SIG-M5 treated with dmso at 0.1 percent for 504 hours (cell line): Measurements from ENCODE around the gene C1orf53.
"Not testable (repeated sequence)": the region's sequence is repeated elsewhere in the genome, so short reads cannot be mapped to it uniquely, and the experiment has no call there.

Source experiments
- DNase-seq: peaks from one replicate; lab custom pipeline; 2025; ENCODE audit not compliant: unreplicated experiment; lab: John Stamatoyannopoulos, UW

Gene C1orf53

DNA sequence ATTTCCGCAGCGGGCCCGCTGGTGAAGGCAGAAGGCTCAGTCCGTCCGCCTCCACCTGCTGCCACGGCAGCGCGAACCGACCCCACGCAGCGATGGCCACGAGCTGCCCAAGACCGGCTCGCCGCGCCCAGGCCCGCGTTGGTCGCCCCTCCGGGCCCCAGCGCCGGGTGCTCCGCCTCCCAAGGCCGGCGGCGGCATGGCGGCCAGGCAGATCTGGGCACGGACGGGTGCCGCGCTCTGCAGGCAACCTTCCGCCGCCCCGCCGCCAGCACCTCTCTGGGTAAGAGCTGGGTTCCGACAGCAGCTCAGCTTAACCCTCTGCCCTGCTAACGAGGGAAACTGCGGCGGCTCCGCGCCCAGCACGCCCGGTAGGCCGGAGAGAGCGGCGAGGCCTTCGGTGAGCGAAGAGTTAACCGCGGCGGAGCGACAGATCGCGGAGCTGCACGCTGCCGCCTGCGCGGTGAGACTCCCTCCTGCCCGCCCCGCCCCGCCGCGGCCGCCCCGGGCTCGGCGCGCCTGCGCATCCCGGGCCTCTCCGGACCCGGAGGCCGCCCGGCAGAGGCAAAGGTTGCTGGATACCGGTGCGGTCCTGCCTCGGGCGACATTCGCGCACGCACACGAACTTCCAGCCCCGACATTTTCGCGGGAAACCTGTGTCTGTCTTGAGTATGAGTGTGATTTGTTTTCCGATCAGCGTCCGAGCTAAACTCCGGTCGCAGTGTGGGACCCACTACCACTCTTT, at the start of gene C1orf53:
Gene C1orf53 (plus strand): TSS at position 177 of the 742 bp plus-strand sequence. CDS start 20 bp downstream, at position 197.
- peak; percentile 90 for DNase-seq

DNA sequence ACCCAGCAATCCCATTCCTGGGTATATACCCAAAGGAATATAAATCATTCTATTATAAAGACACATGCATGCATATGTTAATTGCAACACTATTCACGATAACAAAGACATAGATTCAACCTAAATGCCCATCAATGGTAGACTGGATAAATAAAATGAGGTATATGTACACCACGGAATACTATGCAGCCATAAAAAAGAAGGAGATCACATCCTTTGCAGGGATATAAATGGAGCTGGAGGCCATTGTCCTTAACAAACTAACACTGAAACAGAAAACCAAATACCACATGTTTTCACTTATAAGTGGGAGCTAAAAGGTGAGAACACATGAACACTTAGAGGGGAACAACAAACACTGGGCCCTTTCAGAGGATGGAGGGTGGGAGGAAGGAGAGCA, 46.7 kb upstream of the C1orf53 start:
- not testable (repeated sequence) for DNase-seq

DNA sequence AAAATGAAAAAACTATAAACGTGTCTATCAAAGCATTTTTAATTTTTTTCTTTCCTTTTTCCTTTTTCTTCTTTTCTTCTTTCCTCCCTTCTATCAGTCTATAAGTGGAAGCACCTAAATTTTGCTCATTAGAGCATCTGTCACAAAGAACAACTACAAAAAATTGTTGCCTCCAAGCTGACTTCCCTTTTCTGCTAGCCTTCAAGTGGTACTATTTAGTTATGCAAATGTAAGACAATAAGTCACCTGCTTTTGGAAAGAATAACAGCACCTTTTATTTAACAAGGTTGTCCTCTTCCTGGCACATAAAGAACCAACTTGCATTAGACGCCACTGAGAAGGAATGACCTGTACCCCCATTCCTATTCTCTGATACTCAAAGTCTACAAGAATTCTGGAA, 45.0 kb upstream of the C1orf53 start:
- DNase-seq = no peak

DNA sequence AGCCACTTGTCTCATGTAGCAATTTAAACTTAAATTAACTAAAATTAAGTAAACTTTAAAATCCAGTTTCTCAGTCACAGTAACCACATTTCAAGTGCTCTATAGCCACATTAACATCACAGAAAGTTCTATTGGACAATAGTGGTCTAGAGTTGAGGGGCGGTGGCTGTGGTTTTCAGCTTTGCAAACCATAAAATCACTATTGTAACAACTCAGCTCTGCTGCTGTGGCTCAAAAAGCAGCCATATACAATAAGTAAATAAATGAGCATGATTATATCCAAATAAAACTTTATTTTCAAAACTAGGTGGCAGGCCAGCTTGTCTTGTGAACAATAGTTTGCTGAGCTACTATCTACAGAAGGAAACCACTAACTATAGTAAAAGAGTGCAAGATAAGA, 43.4 kb upstream of the C1orf53 start:
- DNase-seq = no peak

DNA sequence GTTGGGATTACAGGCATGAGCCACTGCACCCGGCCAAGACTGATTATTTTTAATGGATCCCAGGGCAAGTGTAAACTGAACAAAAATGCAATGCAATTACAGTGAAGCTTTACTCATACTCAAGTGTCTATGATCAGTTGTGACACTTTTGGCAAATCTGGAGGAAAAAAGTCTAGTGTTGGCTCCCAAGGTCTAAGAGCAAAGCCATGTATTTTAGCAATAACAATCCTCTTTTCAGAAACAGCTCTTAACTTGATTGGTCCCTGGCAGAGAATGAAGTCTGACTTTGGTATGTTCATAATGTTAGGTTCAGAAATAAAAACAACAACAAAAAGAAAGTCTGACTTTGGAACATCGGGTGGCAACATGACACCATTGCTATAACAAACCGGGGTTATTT, 40.2 kb upstream of the C1orf53 start:
- DNase-seq = no peak

DNA sequence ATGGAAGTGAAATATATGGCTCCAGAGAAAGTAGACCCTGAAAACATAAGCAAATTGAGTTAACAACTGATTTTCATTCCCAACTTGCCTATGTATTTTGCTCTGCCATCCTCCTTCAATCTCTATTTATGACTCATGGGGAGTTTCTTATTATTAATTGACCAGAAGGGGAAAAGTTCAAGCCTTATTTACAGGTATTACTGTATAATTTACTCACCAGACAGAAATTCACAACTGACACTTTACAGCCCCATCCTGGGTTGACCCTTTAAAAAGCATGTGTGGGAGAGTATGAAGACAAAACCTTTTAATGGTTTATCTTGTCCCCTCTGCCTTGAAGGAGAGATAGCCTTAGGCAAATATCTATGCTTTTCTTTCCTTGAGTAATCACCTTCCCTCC, 39.8 kb upstream of the C1orf53 start:
- no peak for DNase-seq

DNA sequence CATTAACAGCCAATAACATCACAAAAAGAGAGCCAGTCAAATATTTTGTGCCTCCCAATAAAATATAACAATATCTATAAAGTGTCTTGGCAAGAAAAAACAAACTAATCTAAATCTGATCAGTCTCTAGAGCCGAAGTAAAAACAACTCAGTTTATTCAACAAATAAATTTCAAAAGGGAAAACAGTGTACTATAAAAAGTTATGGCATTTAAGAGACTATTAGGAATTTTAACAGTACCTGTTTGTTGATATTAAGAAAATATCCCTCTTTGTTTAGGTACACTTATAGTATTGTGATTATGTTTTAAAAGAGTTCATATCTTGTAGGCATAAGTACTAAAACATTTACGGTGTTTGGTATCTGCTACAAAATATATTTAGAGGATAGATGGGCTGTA, 36.6 kb upstream of the C1orf53 start:
- DNase-seq = no peak

DNA sequence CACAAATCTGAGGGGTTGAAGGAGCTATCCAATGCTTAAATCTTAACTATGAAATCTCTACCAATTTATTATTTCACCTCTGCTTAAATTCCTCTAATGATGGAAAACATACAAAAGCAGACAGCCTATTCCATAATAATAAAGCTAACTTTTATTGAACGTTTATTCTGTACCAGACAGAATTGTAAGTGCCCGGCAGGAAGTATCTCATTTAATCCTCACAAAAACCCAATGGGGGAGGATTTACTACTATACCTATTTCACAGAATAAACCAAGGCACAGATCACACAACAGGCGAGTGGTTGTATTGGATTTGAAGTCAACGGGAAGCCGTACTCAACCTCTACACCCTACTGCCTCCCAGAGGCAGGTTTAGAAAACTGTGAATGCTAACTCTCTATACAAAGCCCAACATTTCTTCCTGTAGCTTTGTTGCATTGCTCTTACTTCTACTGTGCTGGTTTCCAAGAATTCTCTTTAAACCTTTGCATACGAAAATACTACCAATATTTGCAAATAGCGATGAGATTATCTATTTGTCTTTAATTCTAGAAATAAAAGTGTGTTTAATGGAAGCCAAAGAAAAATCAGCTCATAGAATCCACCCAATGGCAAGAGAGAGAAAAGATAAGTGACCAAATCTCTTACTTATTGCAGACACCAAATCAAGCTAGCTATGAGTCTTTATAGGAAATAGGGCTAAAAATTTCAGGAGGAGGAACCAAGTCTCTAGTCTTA, 33.5 kb upstream of the C1orf53 start:
- peak; percentile 81 for DNase-seq

DNA sequence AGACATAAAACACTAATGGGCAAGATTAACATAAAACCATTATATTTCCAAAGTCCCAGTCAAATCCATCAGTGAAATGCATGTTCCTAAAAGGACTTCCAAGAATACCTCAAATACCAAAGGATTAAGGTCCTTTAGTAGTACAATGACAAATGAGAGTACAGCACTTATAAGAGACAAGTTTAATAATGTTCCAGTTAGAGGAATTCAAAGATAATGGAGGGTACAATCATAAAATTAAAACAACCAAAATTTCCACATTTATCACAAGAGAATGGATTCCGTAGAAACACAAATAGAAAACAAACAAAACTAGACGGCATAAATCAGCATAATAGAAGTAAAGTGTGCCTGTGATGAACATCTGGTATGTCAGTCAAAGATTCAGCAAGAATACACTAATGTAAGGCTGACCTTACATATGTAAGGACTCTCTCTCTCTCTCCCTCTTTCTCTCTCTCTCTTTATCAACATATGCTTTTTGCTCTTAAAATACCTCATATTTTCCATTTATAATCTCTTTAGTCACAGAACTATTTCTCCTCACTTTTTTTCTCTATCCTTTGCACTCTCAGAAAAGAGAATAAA, 32.8 kb upstream of the C1orf53 start:
- DNase-seq = no peak

DNA sequence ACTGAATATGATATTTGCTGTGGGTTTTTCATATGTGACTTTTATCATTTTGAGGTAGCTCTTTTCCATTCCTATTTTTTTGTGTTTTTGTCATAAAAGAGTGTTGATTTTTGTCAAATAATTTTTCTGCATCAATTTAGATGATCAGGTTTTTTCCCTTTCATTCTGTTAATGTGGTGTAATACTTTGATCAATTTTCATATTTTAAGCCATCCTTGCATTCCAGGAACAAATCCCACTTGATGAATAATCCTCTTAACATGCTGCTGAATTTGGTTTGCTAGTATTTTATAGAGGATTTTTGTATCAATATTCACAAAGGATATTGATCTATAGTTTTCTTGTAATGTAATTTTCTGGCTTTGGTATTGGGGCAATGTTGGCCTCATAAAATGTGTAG, 25.5 kb upstream of the C1orf53 start:
- no peak for DNase-seq

DNA sequence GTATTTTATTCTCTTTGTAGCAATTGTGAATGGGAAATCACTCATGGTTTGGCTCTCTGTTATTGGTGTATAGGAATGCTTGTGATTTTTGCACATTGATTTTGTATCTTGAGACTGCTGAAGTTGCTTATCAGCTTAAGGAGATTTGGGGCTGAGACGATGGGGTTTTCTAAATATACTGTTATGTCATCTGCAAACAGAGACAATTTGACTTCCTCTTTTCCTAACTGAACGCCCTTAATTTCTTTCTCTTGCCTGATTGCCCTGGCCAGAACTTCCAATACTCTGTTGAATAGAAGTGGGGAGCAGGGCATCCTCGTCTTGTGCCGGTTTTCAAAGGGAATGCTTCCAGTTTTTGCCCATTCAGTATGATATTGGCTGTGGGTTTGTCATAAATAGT, 22.0 kb upstream of the C1orf53 start:
- DNase-seq = peak; percentile 44

DNA sequence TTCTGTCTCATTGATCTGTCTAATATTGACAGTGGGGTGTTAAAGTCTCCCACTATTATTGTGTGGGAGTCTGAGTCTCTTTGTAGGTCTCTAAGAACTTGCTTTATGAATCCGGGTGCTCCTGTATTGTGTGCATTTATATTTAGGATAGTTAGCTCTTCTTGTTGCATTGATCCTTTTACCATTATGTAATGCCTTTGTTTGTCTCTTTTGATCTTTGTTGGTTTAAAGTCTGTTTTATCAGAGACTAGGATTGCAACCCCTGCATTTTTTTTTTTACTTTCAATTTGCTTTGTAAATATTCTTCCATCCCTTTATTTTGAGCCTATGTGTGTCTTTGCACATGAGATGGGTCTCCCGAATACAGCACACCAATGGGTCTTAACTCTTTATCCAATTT, 20.2 kb upstream of the C1orf53 start:
- DNase-seq = not testable (repeated sequence)

DNA sequence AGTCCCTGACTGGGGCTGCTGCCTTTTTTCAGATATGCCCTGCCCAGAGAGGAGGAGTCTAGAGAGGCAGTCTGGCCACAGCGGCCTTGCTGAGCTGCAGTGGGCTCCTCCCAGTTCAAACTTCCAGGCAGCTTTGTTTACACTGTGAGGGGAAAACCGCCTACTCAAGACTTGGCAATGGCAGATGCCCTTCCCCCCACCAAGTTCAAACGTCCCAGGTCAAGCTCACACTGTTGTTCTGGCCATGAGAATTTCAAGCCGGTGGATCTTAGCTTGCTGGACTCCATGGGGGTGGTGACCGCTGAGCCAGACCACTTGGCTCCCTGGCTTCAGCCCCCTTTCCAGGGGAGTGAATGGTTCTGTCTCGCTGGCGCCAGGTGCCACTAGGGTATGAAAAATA, 18.3 kb upstream of the C1orf53 start:
- no peak for DNase-seq

DNA sequence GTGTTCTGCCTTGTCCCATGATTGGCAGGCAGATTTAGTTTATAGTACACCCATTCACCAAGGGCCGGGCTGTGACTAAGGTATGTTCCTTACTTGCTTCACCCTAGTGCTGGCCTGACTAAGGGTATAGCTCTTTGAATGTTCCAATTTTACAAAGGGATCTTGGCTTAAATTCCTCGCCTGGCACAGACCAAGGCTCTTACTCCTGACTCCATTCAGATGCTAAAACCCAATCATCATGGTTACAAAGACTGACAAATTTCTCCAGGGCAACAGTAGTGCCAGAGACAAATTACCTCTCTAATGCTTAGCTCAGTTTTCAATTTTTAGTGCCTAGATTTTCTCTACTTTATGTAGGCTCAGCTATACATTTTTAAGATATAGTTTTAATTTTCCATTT, 11.5 kb upstream of the C1orf53 start:
- DNase-seq = no peak

DNA sequence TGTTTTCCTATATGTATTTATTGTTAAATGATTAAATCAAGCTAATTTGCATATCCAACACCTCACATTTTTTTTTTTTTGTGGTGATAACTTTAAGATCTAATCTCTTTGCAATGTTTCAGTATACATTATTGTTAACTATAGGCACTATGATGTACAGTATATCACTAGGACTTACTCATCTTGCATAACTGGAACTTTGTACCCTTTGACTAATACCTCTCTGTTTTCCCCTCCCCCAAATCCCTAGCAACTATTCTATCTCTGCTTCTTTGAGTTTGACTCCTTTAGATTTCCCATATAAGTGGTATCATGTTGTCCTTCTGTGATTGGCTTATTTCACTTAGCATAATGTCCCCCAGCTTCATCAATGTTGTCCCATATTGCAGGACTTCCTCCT, 9.7 kb upstream of the C1orf53 start:
- DNase-seq = no peak

DNA sequence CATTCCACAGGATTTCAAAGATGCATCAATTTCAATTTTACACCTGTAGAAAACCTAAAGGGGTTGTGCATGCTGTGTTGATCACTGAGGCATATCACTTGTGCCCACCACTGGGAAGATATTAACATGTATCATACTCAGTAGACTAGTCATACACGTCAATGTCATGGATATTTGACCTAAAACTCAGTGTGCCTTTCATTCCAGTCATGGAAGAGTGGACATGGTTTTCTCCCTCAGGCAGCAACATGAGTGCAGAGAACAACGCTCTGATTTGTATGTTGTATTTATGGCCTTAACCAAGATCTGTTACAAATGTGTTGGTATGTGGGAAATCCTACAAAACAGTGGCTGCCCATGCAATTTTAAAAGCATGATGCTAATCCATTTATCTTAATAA, 6.1 kb upstream of the C1orf53 start:
- DNase-seq = no peak

DNA sequence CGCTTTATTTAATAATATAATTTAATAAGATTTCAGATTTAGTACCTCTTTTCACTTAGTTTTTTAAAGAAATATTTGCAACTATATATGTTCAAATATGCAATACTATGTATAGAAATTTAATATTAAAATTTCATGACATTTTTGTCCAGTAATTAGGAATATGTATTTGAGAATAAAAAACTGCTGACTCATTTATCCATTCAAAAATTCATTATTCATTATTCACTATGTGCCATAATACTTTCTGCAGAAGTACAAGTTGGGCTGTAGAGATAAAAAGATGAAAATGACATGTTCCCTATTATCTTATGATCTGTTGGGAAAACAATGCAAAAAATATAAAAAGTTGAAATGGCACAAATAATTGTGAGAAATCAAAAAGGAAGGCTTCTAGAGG, 3.4 kb upstream of the C1orf53 start:
- no peak for DNase-seq

DNA sequence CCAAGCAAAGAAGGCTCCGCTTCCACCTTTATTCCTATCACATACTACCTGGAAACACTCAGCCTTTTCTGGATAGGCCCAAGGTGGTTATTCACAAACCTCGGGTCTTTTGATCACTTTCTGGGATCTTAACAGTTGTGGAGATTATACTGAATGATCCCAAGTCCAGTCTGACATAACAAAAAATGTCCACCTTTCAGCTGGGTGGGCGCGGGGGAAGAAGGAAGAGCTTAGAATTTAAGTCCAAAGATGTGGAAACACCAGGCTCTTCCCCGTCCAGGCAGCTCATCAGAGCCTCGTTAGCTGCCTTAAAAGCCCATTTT, 338 bp upstream of the C1orf53 start:
- DNase-seq = peak; percentile 71

DNA sequence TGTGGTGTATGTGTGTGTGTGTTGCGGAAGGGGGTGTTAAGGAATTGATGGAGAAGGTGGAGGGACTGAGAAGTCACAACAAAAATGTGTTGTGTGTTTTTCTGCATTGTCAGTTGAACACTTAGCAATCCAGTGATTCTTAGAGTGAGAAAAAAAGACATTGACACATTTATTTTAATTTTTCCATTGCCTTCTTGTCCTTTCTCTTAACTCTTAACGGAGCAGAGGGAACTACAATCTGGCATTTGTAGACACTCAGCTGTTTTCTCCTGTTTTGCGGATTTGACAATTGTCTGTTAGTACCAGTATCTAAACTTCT, 725 bp downstream of the C1orf53 start:
- no peak for DNase-seq

DNA sequence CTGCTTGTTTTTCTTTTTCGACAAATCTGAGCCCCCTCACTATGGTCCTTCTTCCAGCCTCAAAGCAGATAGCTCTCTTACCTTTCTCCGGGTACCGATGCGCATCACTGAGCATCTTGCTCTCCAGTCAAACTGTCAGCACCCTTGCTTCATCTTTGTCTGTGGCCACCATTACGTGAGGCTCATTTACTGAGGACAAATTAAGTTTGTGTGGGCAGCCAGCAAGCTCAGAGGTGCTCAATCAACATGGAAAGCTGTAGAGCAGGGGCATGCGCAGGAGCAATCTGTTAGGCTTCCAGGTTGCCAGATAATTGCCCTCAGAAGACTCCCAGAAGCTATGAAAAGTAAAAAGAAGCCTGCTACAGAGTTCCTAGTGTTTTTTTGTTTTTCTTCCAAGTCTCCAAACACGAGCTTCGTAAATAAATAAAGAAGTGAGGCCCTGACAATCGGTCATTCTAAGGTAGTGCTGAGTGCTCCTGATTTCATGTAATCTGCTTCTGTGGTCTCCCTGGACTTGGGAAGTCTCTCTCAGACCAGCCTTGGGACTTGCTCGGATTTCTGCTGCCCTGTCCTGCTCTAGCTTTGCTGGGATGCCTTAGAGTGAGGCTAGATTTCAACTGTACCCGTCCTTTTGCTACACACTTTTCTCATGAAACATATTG, 1.8 kb downstream of the C1orf53 start:
- no peak for DNase-seq

DNA sequence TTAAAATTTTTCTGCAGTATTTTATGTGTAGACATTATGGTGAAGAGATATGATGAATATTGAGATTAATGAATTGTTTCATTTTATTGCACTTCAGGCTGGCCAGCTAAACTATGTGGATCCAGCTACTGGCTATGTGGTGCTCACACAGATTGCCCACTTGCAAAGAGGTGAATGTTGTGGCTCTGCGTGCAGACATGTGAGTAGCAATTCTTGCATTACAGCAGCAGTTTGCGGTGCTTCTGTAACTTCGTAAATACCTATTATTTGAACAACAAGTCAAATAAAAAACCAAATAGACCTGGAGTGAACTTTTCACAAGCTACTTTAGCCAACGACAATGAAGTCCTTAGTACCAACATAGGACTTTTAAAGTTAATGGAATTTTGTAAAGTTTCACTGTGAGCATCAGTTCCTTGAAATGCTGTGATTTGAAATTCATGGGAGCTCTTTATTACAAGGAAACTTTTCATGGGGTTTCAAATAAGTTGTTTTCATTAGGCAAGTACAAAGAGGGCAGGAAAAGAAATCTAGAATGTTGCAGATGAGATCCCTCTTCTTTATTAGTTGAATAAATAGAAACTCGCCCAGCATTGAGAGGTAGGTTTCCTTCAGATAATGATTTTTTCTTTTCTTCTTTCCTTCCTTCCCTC, 3.4 kb downstream of the C1orf53 start:
- DNase-seq = no peak
